ENCODE data around the gene DDX46.

DNA sequence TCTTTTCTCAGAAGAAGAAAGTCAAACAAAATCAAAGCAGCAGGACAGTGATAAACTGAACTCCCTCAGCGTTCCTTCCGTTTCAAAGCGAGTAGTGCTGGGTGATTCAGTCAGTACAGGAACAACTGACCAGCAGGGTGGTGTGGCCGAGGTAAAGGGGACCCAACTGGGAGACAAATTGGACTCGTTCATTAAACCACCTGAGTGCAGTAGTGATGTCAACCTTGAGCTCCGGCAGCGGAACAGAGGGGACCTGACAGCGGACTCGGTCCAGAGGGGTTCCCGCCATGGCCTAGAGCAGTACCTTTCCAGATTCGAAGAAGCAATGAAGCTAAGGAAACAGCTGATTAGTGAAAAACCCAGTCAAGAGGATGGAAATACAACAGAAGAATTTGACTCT lies 17.5 kb upstream of the DDX46 start:
- TF ChIP-seq, protein P1, sequence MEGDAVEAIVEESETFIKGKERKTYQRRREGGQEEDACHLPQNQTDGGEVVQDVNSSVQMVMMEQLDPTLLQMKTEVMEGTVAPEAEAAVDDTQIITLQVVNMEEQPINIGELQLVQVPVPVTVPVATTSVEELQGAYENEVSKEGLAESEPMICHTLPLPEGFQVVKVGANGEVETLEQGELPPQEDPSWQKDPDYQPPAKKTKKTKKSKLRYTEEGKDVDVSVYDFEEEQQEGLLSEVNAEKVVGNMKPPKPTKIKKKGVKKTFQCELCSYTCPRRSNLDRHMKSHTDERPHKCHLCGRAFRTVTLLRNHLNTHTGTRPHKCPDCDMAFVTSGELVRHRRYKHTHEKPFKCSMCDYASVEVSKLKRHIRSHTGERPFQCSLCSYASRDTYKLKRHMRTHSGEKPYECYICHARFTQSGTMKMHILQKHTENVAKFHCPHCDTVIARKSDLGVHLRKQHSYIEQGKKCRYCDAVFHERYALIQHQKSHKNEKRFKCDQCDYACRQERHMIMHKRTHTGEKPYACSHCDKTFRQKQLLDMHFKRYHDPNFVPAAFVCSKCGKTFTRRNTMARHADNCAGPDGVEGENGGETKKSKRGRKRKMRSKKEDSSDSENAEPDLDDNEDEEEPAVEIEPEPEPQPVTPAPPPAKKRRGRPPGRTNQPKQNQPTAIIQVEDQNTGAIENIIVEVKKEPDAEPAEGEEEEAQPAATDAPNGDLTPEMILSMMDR (IDR thresholded peaks at IDR 0.05): no peak
- no peak for TF ChIP-seq POLR2A (IDR thresholded peaks at IDR 0.05)

Measured in testis (tissue), 2 donors.